WERI-Rb-1 (cell line): ENCODE measurements around the gene OPHN1.
"Not testable (repeated sequence)": the region's sequence is repeated elsewhere in the genome, so short reads cannot be mapped to it uniquely, and the experiment has no call there.

ENCODE experiments used
- DNase-seq: peaks from one replicate; pipeline ENCODE4 v3.0.0-alpha.2; 2020
- H3K27ac ChIP-seq: fragments of 250-450 bp; sonication (Bioruptor Pico); 2 replicates; pipeline ENCODE4 v1.5.1; 2020; ENCODE audit warnings: mild to moderate bottlenecking, moderate library complexity
- H3K27me3 ChIP-seq: fragments of 250-450 bp; sonication (Bioruptor Pico); 2 replicates; pipeline ENCODE4 v1.5.1; 2021; ENCODE audit warnings: mild to moderate bottlenecking, low read depth, moderate library complexity; ENCODE audit not compliant: insufficient read depth, severe bottlenecking
- H3K36me3 ChIP-seq: fragments of 250-450 bp; sonication (Bioruptor Pico); 2 replicates; pipeline ENCODE4 v1.5.1; 2020; ENCODE audit warnings: mild to moderate bottlenecking, moderate library complexity
- H3K4me3 ChIP-seq: 2 replicates; pipeline ENCODE4 v1.5.1; 2011; ENCODE audit warnings: low read depth, mild to moderate bottlenecking, control low read depth, low read length
- H3K9me3 ChIP-seq: fragments of 250-450 bp; sonication (Bioruptor Pico); 2 replicates; pipeline ENCODE4 v1.5.1; 2021; ENCODE audit warnings: mild to moderate bottlenecking, moderate library complexity; ENCODE audit not compliant: severe bottlenecking
- CTCF ChIP-seq: IDR thresholded peaks from 2 replicates; pipeline ENCODE4 v1.5.1; 2011; ENCODE audit warnings: low read depth, mild to moderate bottlenecking, control low read depth, inconsistent platforms, low read length

Gene OPHN1

GRCh38 chrX:68077378-68077777 lies 355.9 kb downstream of the OPHN1 start:
- Histone ChIP-seq H3K36me3 (no peaks in the 10 kb centered on the region), H3K27me3 (no peaks in the 10 kb centered on the region), H3K27ac (no peak overlapping the region), H3K4me3 (no peak overlapping the region), H3K9me3 (no peaks in the 10 kb centered on the region)
- no peak for DNase-seq
- no peak for TF ChIP-seq CTCF

GRCh38 chrX:68072041-68072440 lies 361.3 kb downstream of the OPHN1 start:
- no peak for TF ChIP-seq CTCF
- Histone ChIP-seq H3K36me3 (no peaks in the 10 kb centered on the region), H3K27me3 (no peaks in the 10 kb centered on the region), H3K9me3 (no peaks in the 10 kb centered on the region), H3K27ac (no peak overlapping the region), H3K4me3 (no peak overlapping the region)
- no peak for DNase-seq

- H3K27ac ChIP-seq, H3K27me3 ChIP-seq, H3K9me3 ChIP-seq: not testable (repeated sequence)
These were observed 363.2 kb downstream of the OPHN1 start for GRCh38 chrX:68070119-68070518.

GRCh38 chrX:68061206-68061535 lies 372.1 kb downstream of the OPHN1 start:
- no peak for DNase-seq
- Histone ChIP-seq H3K27ac (no peak overlapping the region), H3K9me3 (no peaks in the 10 kb centered on the region), H3K4me3 (no peak overlapping the region), H3K27me3 (no peaks in the 10 kb centered on the region), H3K36me3 (no peaks in the 10 kb centered on the region)
- no peak for TF ChIP-seq CTCF

More at GRCh38 chrX:68070119-68070518, 363.2 kb downstream of the OPHN1 start:
- H3K4me3 ChIP-seq, DNase-seq, H3K36me3 ChIP-seq: not testable (repeated sequence)

DNA sequence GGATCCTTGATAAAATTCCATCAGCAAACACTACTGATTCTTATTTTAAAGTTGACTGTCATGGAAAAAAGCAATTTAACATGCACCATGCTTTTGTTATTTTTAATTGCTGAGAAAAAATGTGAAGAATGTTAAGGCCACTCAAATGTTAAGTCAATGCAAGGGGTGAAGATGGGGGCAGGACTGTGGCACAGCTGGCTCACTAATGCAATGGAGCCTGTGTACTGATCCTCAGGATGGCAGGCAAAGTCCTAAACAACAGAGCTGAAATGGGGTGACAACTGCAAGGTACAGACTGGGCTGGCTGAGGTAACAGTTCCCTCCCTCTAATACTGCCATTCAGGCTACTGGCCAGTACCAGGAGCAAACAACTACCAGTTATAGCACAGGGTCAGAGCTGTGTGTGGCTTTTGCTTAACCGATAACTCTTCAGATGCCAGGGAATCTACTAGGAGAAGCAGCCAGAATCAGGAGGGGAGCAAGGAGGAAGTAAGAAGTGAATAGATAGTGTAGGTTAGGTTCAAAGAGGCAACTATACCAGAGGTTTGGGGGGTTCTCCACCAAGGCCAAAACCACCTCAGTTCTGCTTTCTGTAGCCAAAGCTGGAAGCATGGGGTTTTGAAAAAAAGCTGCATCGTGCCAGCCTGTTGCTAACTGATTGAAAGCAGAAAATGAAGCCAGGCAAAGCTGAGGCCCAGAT lies 372.6 kb downstream of the OPHN1 start:
- H3K27me3 ChIP-seq: no peaks in the 10 kb centered on the region
- DNase-seq: no peak
- H3K9me3 ChIP-seq: no peaks in the 10 kb centered on the region
- no peaks in the 10 kb centered on the region for H3K36me3 ChIP-seq
- TF ChIP-seq CTCF: no peak
- H3K27ac ChIP-seq: no peak overlapping the region
- H3K4me3 ChIP-seq: no peak overlapping the region

GRCh38 chrX:68059469-68059868 lies 373.8 kb downstream of the OPHN1 start:
- no peak overlapping the region for H3K4me3 ChIP-seq

More at GRCh38 chrX:68059469-68059868, 373.8 kb downstream of the OPHN1 start:
- no peak for DNase-seq
- no peak for TF ChIP-seq CTCF
- no peaks in the 10 kb centered on the region for H3K9me3 ChIP-seq
- H3K36me3 ChIP-seq: no peaks in the 10 kb centered on the region
- no peaks in the 10 kb centered on the region for H3K27me3 ChIP-seq
- H3K27ac ChIP-seq: no peak overlapping the region
